Frontal cortex (tissue), 4 donors: ENCODE results near the gene UBA1. TPM values are rescaled to one million over a fixed set of nuclear protein-coding genes. Genes with fewer than 3 reads are reported as not detected.

ENCODE experiments used
- DNase-seq, 2 donors: peaks; one replicate each; pipeline ENCODE4 v3.0.0; 2012; ENCODE audit warnings: low spot score in 2 of 2
- FAIRE-seq: peaks from 2 replicates; lab custom pipeline; 2012; peaks lifted over from hg19 to GRCh38; lab: Jason Lieb, UNC
- total RNA-seq: library from RNA; depleted of rRNA; stranded (reverse); fragments of >200 nt; gene quantifications from one replicate; pipeline ENCODE4 v1.2.3, GENCODE V29; 2014
- donor health status: control.
- donor health status: control.
- donor health status: control.

Gene UBA1
- 122 TPM for total RNA-seq

DNA sequence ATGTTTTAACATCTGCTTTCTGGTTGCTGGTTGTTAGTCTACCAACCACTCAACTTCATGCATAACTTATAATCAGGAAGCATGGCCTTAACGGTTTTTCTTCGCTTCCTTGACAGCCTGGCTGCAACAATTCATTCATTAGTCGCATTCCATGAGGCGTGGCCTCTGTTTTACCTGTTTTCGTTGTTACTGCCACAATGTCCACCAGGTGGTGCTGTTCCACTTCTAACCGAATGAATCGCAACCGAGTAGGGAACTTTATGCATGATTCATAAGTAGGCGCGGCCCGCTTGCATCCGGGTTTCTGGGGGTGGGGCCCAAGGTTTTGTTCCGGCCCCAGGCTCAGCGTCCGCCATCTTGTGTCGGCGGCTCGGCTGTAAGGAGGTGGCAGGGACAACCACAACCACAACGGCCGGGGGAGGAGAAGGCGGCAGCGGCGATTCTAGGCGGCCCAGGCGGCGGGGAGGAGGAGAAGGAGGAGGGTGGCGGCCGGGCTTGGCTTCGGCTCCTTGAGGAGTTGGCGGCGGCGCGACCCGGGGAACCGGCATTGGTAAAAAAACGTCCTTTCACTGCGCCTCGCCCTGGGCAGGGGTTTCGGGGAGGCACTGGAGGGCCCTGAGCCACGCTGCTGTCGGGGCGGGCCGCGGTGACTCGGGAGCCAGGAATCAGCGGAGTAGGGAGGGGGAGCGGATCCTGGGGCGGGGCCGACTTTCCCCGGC is at the start of gene UBA1:
UBA1 (plus strand) TSS at position 355 of the 719 bp plus-strand sequence. CDS start 4,974 bp downstream, outside the sequence.
- peak; percentile 85 to 91 for DNase-seq
- FAIRE-seq = peak; percentile 92

GRCh38 chrX:47143894-47144625 is 49.6 kb upstream of the UBA1 start:
- FAIRE-seq (no peak), DNase-seq (peak; percentile 48 to 51)

GRCh38 chrX:47144626-47145394 is 48.8 kb upstream of the UBA1 start, which contains the start of the genes NDUFB11 and RBM10:
Gene NDUFB11, minus strand, starts transcription at chrX:47144702. Its CDS starts 23 bp downstream, at chrX:47144679.
Gene RBM10, plus strand, starts transcription at chrX:47145221. Its CDS starts 2,261 bp downstream, at chrX:47147482.
- FAIRE-seq (no peak), DNase-seq (peak; percentile 79 to 84)

- DNase-seq = peak in 1 of 2 donors; percentile 34
- no peak for FAIRE-seq
Observed at GRCh38 chrX:47145395-47146120, 48.1 kb upstream of the UBA1 start.

DNA sequence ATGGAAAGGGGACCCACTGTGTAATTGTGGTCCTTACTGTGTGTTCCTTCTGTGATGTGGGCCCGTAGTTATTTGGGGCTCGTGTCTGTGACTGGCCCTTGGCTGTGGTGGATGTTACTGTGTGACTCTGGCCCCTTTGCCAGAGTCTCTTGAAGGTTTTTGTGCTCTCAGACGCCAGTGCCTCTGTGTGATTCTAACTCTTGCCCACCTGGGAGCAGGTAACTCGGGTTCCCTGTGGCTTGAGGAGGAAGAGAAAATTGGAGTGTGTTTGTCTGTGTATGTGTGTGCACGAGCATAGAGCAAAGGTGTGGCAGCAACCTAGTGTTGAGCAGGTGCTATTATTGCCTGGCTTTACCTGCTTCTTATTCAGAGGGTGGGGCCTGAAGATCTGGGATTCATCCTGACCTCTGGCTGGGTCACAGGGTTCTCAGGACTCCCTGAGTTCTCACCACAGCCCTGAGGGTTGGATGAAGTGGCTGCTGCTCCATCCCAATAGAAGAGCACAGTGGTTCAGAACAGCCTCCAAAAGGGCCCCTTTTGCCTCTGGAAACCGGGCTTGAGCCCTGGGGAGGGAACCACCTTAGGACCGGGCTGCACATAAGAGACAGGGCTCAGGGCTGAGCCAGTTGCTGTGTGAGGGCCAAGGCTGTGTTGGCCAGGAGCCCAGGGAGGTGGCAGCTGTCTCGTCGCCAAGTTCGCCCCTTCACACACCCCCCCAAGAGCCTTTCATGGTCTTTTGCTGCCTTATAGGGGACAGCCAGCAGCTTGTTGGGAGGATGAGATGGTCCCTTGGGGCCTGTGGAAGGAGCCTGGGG is 47.3 kb upstream of the UBA1 start:
- FAIRE-seq (no peak), DNase-seq (no peak)

GRCh38 chrX:47146936-47147859 is 46.4 kb upstream of the UBA1 start:
- FAIRE-seq = no peak

GRCh38 chrX:47148946-47149345 is 44.7 kb upstream of the UBA1 start:
- FAIRE-seq = no peak
- DNase-seq = no peak

More at GRCh38 chrX:47146936-47147859, 46.4 kb upstream of the UBA1 start:
- DNase-seq = no peak

- no peak for DNase-seq
- no peak for FAIRE-seq
Observed at GRCh38 chrX:47151435-47151834, 42.2 kb upstream of the UBA1 start.

GRCh38 chrX:47156611-47157520 is 36.8 kb upstream of the UBA1 start:
- DNase-seq (no peak), FAIRE-seq (no peak)

DNA sequence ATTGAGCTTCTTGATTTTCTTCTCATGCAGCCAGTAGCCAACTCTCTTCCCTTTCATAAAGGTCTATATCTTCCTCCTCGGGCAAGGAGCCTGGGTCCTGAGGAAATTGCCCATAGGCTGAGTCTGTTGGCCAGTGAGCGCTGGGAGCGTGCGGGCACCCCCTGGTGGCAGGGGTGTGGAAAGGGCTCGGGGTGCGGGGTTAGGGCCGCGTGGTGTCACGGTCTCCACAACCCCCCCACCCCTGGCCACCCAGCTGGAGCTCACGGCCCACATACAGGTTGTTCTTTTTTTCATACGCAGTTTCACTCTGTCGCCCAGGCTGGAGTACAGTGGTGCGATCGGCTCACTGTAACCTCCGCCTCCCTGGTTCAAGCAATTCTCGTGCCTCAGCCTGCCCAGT is 35.5 kb upstream of the UBA1 start:
- FAIRE-seq (no peak), DNase-seq (no peak)

DNA sequence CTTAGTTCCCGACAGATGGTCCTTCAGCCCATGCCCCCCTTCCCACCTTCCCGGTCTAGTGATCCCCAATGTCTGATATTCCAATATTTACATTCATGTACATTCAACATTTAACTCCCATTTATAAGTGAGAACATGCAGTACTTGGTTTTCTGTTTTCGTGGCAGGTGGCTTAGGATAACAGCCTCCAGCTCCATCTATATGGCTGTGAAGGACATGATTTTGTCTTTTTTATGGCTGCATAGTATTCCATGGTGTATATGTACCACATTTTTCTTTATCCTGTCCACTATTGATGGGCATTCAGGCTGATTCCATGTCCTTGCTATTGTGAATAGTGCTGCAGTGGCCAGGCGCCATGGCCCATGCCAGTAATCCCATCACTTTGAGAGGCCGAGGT is 34.8 kb upstream of the UBA1 start:
- FAIRE-seq (no peak), DNase-seq (no peak)

- DNase-seq (no peak), FAIRE-seq (no peak)
Observed at GRCh38 chrX:47160781-47161180, 32.8 kb upstream of the UBA1 start.

- no peak for FAIRE-seq
- DNase-seq = no peak
Observed at GRCh38 chrX:47162927-47163583, 30.6 kb upstream of the UBA1 start.

DNA sequence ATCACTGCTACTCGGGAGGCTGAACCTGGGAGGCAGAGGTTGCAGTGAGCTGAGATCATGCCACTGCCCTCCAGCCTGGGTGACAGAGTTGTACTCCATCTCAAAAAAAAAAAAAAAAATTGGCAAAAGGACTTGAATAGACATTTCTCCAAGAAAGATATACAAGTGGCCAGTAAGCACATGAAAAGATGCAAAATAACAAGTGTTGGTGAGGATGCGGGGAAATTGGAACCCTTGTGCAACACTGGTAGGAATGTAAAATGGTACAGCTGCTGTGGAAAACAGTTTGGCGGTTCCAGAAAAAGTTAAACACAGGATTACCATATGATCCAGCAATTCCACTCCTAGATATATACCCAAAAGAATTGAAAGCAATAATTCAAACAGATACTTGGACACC is 29.2 kb upstream of the UBA1 start:
- no peak for FAIRE-seq
- no peak for DNase-seq

- DNase-seq (no peak), FAIRE-seq (no peak)
Observed at GRCh38 chrX:47166126-47166525, 27.5 kb upstream of the UBA1 start.

DNA sequence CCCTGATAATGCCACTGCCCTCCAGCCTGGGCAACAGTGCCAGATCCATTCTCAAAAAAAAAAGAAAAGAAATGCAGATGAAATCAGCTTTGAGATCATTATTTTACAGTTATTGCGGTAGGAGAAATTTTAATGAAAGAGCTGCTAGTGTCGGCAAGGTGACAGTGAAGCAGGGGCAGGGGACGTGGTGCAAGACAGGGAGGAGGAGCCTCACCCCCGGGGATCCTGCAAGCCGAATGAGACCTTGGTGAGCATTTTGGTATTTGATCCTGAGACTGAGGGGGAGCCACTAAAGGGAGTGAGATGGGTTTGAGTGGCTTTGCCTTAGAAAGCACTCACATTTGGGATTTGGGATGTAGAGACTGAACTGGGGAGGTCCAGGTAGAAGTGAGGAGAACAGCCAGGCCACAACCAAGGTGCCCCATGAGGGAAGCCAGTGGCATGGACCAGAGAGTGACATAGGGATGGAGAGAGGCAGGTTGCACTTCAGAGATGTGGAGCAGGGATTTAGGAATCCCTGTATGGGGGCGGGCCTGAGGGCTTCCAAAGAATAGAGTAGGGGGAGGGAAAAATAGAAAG is 25.0 kb upstream of the UBA1 start:
- FAIRE-seq = no peak
- no peak for DNase-seq
